Endothelial cell of umbilical vein (primary cell): Measurements from ENCODE around the gene NDUFS6. TPM values are rescaled to one million over a fixed set of nuclear protein-coding genes. Genes with fewer than 3 reads are reported as not detected.

Source experiments
- BruUV-seq: library from RNA; stranded (reverse); fragments of 400-500 nt; replicated peaks from 2 replicates; lab custom pipeline; 2021; lab: Mats Ljungman, UMichigan
- CTCF ChIA-PET: fragments of 300-600, 350-600 bp; sonication (Branson Sonifier 250); formaldehyde crosslinking; loops from one replicate; lab custom pipeline; 2021; ENCODE audit warnings: antibody characterized with exemption, inconsistent platforms; lab: Charles Lee
- POLR2A ChIA-PET: fragments of 300-600, 350-600 bp; sonication (Branson Sonifier 250); formaldehyde crosslinking; loops from one replicate; lab custom pipeline; 2021; ENCODE audit warnings: antibody characterized with exemption, inconsistent platforms; lab: Charles Lee
- DNase-seq: peaks from one replicate; pipeline ENCODE4 v3.0.0-alpha.2; 2011; ENCODE audit warnings: low read depth, low spot score
- FAIRE-seq: peaks from 2 replicates; lab custom pipeline; 2011; peaks lifted over from hg19 to GRCh38; lab: Jason Lieb, UNC
- H2AFZ ChIP-seq: 2 replicates; pipeline ENCODE4 v1.6.0; 2012; ENCODE audit warnings: low read depth, low read length, control low read depth, inconsistent platforms
- H3K27ac ChIP-seq: 2 replicates; pipeline ENCODE4 v1.5.1; 2011; ENCODE audit warnings: low read depth, mild to moderate bottlenecking, control low read depth, low read length, moderate library complexity; ENCODE audit not compliant: insufficient read depth
- H3K27me3 ChIP-seq, 2 experiments: 2 replicates each; pipeline versions ENCODE4 v1.6.0 to v1.6.1; 2011; ENCODE audit warnings: low read length in 2 of 2, mixed read lengths in 1 of 2; ENCODE audit not compliant: control insufficient read depth in 2 of 2, insufficient read depth in 2 of 2
- H3K36me3 ChIP-seq, 2 experiments: 2 replicates in 1 of 2; 3 replicates in 1 of 2; pipeline ENCODE4 v1.5.1; 2011; ENCODE audit warnings: low read length in 2 of 2, mild to moderate bottlenecking in 1 of 2, moderate library complexity in 1 of 2; ENCODE audit not compliant: control insufficient read depth in 2 of 2, insufficient read depth in 2 of 2; ENCODE audit errors: extremely low read depth in 1 of 2
- H3K4me1 ChIP-seq: 3 replicates; pipeline ENCODE4 v1.5.1; 2011; ENCODE audit warnings: mild to moderate bottlenecking, low read length; ENCODE audit not compliant: control insufficient read depth, insufficient read depth; ENCODE audit errors: extremely low read depth
- H3K4me2 ChIP-seq: 2 replicates; pipeline ENCODE4 v1.6.1; 2011; ENCODE audit warnings: low read length, control low read depth, mixed read lengths; ENCODE audit not compliant: insufficient read depth
- H3K4me3 ChIP-seq, 3 experiments: fragments of 200-600 bp in 1 of 3; sonication (generic), shearing (Covaris generic) in 1 of 3; replicated peaks in 1 of 3; 2 replicates each; pipeline ENCODE4 v1.5.1; 2011 to 2016; ENCODE audit warnings: control low read depth in 3 of 3, low read length in 3 of 3, mild to moderate bottlenecking in 2 of 3, inconsistent platforms in 1 of 3, low read depth in 1 of 3, moderate library complexity in 1 of 3; ENCODE audit not compliant: insufficient read depth in 1 of 3
- H3K79me2 ChIP-seq: 2 replicates; pipeline ENCODE4 v1.6.0; 2012; ENCODE audit warnings: low read length, inconsistent platforms; ENCODE audit not compliant: control insufficient read depth, insufficient read depth
- H3K9ac ChIP-seq: replicated peaks from 2 replicates; pipeline ENCODE3; 2011; ENCODE audit warnings: low read length, control low read depth; ENCODE audit not compliant: insufficient read depth; ENCODE audit errors: extremely low read depth
- H3K9me1 ChIP-seq: replicated peaks from 3 replicates; pipeline ENCODE4 v1.6.0; 2011; ENCODE audit warnings: mild to moderate bottlenecking, low read length; ENCODE audit not compliant: control insufficient read depth, insufficient read depth; ENCODE audit errors: extremely low read depth
- H3K9me3 ChIP-seq: replicated peaks from 2 replicates; pipeline ENCODE4 v1.5.1; 2012; ENCODE audit warnings: low read length, inconsistent platforms; ENCODE audit not compliant: control insufficient read depth, insufficient read depth
- H4K20me1 ChIP-seq: replicated peaks from 2 replicates; pipeline ENCODE3; 2011; ENCODE audit warnings: mild to moderate bottlenecking, low read length; ENCODE audit not compliant: control insufficient read depth, insufficient read depth; ENCODE audit errors: extremely low read depth
- EZH2 ChIP-seq: IDR thresholded peaks from 2 replicates; pipeline ENCODE4 v1.6.1; 2012; ENCODE audit warnings: borderline replicate concordance, low read depth, mild to moderate bottlenecking, moderate library complexity, low read length, inconsistent platforms; ENCODE audit not compliant: severe bottlenecking
- FOS ChIP-seq: IDR thresholded peaks from 2 replicates; pipeline ENCODE4 v1.6.1; 2011; ENCODE audit warnings: mild to moderate bottlenecking, low read length, moderate library complexity, borderline replicate concordance; ENCODE audit not compliant: insufficient read depth
- GATA2 ChIP-seq: IDR thresholded peaks from 2 replicates; pipeline ENCODE4 v1.7.0; 2011; ENCODE audit warnings: low read depth, mild to moderate bottlenecking, moderate library complexity, mixed read lengths, low read length; ENCODE audit not compliant: insufficient read length, insufficient read depth
- JUN ChIP-seq: IDR thresholded peaks from 2 replicates; pipeline ENCODE4 v1.6.1; 2011; ENCODE audit warnings: borderline replicate concordance, low read depth; ENCODE audit not compliant: insufficient read length, insufficient read depth
- MYC ChIP-seq: IDR thresholded peaks from one replicate; pipeline ENCODE4 v1.6.1; 2011; ENCODE audit warnings: mild to moderate bottlenecking, low read depth, low read length
- POLR2A ChIP-seq: IDR thresholded peaks from 2 replicates; pipeline ENCODE4 v1.6.1; 2012; ENCODE audit warnings: low read depth, mild to moderate bottlenecking, control low read depth, low read length
- POLR2AphosphoS5 ChIP-seq: IDR thresholded peaks from 2 replicates; pipeline ENCODE4 v1.6.1; 2012; ENCODE audit warnings: low read depth, mild to moderate bottlenecking, control low read depth, low read length, moderate library complexity; ENCODE audit not compliant: insufficient read depth
- dilution Hi-C: fragments of 300-500 bp; cut with MboI; formaldehyde crosslinking; loops from one replicate; pipeline ENCODE4 v1.15.0; 2019; ENCODE audit warnings: low sequenced_read_pairs; ENCODE audit not compliant: extremely low pct_ligation_motif_present
- intact Hi-C: fragments of 100-400 bp; cut with micrococcal nuclease; formaldehyde crosslinking; loops from one replicate; pipeline ENCODE4 v1.10.0; 2022
- polyA plus RNA-seq, 4 experiments: library from polyadenylated mRNA; depleted of rRNA in 3 of 4; stranded (reverse) in 3 of 4; unstranded in 1 of 4; fragments of >200 nt; gene quantifications; 2 replicates each; pipeline versions ENCODE4 v1.2.1 to v1.2.3, GENCODE V29; 2011 to 2012; ENCODE audit warnings: missing spikeins in 1 of 4
- total RNA-seq: library from RNA; stranded (reverse); gene quantifications from 2 replicates; pipeline ENCODE4 v1.2.3, GENCODE V29; 2021
- TF ChIP-seq, protein P1 (sequence below), 2 donors: IDR thresholded peaks; 1 replicate in 1 of 2; 2 replicates in 1 of 2; pipeline ENCODE4 v1.5.1; 2011; ENCODE audit warnings: low read length in 2 of 2, mild to moderate bottlenecking in 2 of 2, moderate library complexity in 2 of 2, control low read depth in 1 of 2, inconsistent platforms in 1 of 2, low read depth in 1 of 2; ENCODE audit not compliant: insufficient read depth in 1 of 2; ENCODE audit errors: extremely low read depth in 1 of 2
- TF ChIP-seq, protein P2 (sequence below): IDR thresholded peaks from 2 replicates; pipeline ENCODE4 v1.6.1; 2011; ENCODE audit not compliant: insufficient read depth, insufficient read length

Gene NDUFS6
- total and polyA plus RNA-seq, 2 donors (not counting 3 experiments of a cell fraction or from before 2014, with no cell fraction given), result 42.5 to 127 TPM

- no peak for FAIRE-seq
- H3K9ac ChIP-seq, result no peak overlapping the region
- TF ChIP-seq GATA2 (no peak), EZH2 (no peak), MYC (no peak), POLR2A (no peak), FOS (no peak), JUN (no peak), POLR2AphosphoS5 (no peak)
- TF ChIP-seq, protein P1, sequence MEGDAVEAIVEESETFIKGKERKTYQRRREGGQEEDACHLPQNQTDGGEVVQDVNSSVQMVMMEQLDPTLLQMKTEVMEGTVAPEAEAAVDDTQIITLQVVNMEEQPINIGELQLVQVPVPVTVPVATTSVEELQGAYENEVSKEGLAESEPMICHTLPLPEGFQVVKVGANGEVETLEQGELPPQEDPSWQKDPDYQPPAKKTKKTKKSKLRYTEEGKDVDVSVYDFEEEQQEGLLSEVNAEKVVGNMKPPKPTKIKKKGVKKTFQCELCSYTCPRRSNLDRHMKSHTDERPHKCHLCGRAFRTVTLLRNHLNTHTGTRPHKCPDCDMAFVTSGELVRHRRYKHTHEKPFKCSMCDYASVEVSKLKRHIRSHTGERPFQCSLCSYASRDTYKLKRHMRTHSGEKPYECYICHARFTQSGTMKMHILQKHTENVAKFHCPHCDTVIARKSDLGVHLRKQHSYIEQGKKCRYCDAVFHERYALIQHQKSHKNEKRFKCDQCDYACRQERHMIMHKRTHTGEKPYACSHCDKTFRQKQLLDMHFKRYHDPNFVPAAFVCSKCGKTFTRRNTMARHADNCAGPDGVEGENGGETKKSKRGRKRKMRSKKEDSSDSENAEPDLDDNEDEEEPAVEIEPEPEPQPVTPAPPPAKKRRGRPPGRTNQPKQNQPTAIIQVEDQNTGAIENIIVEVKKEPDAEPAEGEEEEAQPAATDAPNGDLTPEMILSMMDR (IDR thresholded peaks at IDR 0.05; ENCODE audit: extremely low read depth in 1 of 2, insufficient read depth in 1 of 2, low read depth in 1 of 2, low read length in 2 of 2), result no peak
- TF ChIP-seq, protein P2, sequence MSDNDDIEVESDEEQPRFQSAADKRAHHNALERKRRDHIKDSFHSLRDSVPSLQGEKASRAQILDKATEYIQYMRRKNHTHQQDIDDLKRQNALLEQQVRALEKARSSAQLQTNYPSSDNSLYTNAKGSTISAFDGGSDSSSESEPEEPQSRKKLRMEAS, result no peak
- intact Hi-C loops, result no loop called here
- H3K9me3 ChIP-seq, result no peaks in the 10 kb centered on the region
- no peak overlapping the region for H2AFZ ChIP-seq
- dilution Hi-C loops, result no loop called here
- no peak for DNase-seq
- no peak overlapping the region for H3K4me2 ChIP-seq
- H3K27me3 ChIP-seq, result peaks cover 0 to 3% of the 10 kb centered on the region in 2 experiments
- no peaks in the 10 kb centered on the region for H4K20me1 ChIP-seq
- no peaks in the 10 kb centered on the region for H3K79me2 ChIP-seq
- ChIA-PET CTCF (no interaction called here), POLR2A (no interaction called here)
- no peaks in the 10 kb centered on the region for H3K36me3 ChIP-seq
- BruUV-seq, result no TSS peak
- no peak overlapping the region for H3K4me3 ChIP-seq
- no peaks in the 10 kb centered on the region for H3K9me1 ChIP-seq
- no peaks in the 10 kb centered on the region for H3K4me1 ChIP-seq
- H3K27ac ChIP-seq, result no peak overlapping the region
Observed at GRCh38 chr5:1780614-1780930, 20.6 kb upstream of the NDUFS6 start.
